MM.1S (cell line): ENCODE results near the gene IGDCC3.

Experiments used
- CTCF ChIP-seq: fragments of 300-600 bp; sonication (generic); IDR thresholded peaks from 2 replicates; pipeline ENCODE4 v1.5.1; 2016; ENCODE audit warnings: antibody characterized with exemption, low read length, mixed read lengths
- EZH2phosphoT487 ChIP-seq: fragments of 300-600 bp; sonication (generic); IDR thresholded peaks from 2 replicates; pipeline ENCODE4 v1.6.1; 2018; ENCODE audit warnings: antibody characterized with exemption, low read length

- TF ChIP-seq CTCF (no peak), EZH2phosphoT487 (no peak)
Measured at GRCh38 chr15:65289261-65289854, 88.4 kb downstream of the IGDCC3 start.
